HG03097 (cell line): ENCODE measurements around the gene PSKH1.
A peak's percentile ranks its signal among the peaks of the same experiment; 100 is the strongest.

Experiments
- ATAC-seq: cut with Tn5 transposase; IDR thresholded peaks from one replicate; pipeline ENCODE4 v1.9.1; 2021; ENCODE audit not compliant: unreplicated experiment, low FRiP score

Gene PSKH1

GRCh38 chr16:67922740-67923139 is 29.7 kb downstream of the PSKH1 start:
- no peak for ATAC-seq

DNA sequence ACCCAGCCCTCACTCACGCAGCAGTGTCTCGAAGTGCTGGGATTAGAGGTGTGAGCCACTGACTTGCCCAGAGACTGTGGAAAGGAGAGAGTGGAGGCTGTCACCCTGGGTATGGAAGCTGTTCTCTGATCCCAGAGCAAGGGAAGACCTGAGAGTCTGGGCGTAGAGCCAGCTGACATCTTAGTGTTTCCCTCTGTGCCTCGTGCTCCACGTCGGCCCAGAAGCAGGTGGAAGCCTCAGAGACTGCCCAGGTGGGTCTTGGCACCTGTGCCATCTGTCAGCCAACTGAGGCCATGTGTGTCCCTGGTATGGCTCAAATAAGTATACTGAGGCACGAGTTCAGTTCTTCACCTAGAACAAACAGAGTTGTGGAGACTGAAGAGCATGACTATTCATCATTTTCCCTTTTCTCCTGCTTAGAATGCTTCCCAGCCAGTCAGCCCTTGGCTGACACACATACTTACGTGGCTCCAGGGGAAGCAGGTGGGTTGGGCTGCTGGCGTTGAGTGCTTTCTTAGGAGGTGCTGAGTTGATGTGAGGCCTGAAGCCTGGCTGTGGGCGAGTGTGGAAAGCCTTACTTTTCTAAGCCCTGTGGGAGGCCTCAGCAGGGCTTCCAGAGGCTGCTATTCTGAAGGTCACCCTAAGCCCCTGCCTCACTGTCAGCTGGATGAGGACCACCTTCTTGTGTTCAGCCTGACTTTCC is 30.5 kb downstream of the PSKH1 start:
- no peak for ATAC-seq

DNA sequence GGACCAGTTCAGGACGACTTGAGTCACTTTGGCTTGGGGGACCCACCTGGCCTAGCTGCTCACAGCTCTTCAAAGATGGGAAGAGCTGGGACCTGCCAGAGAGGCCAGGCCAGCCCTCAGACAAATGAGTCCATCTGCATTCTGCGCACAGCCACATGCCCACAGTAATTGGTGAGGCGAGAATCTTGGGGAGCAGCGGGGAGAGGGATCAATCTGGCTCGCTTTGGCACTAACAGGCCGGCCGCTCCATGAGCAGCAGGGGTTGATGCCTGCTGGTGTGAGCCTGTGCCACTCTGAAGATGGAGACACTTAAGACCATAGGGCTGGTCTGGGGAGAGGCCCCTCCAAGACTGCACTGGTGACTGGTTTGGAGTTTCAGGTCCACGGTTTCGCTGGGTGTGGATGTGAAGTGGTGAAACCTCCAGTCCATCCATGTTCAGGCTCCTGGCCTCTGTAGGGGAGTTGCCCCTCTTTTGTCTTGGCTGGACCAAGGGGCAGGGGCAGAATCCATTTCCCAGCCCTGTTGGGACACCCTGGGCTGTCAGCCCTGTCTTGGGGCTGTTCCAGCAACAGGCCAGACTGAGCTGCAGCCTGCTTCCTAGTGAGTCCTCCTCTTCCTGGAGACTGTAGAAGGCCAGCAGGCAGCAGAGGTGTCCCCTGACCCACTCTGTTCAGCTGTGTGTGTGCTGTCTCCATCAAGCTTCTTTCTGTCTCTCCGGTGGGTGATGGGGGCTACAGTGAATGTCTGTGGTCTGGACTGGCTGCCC is 31.3 kb downstream of the PSKH1 start:
- ATAC-seq = no peak

GRCh38 chr16:67926181-67926750 is 33.2 kb downstream of the PSKH1 start:
- ATAC-seq = no peak

GRCh38 chr16:67927131-67927941 is 34.3 kb downstream of the PSKH1 start:
- no peak for ATAC-seq

DNA sequence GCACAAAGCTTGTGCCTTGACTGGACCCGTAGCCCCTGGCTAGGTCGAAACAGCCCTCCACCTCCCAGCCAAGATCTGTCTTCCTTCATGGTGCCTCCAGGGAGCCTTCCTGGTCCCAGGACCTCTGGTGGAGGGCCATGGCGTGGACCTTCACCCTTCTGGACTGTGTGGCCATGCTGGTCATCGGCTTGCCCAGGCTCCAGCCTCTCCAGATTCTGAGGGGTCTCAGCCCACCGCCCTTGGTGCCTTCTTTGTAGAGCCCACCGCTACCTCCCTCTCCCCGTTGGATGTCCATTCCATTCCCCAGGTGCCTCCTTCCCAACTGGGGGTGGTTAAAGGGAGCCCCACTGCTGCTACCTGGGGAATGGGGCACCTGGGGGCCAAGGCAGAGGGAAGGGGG is 35.1 kb downstream of the PSKH1 start:
- ATAC-seq = no peak

DNA sequence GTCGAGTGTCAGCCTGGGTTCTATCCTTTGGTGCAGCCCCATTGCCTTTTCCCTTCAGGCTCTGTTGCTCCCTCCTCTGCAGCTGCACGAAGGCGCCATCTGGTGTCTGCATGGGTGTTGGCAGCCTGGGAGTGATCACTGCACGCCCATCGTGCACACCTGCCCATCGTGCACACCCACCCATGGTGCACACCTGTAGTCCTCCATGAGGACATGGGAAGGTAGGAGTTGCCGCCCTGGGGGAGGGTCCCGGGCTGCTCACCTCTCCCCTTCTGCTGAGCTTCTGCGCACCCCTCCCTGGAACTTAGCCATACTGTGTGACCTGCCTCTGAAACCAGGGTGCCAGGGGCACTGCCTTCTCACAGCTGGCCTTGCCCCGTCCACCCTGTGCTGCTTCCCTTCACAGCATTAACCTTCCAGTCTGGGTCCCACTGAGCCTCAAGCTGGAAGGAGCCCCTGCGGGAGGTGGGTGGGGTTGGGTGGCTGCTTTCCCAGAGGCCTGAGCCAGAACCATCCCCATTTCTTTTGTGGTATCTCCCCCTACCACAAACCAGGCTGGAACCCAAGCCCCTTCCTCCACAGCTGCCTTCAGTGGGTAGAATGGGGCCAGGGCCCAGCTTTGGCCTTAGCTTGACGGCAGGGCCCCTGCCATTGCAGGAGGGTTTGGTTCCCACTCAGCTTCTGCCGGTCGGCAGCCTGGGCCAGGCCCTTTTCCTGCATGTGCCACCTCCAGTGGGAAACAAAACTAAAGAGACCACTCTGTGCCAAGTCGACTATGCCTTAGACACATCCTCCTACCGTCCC is 35.7 kb downstream of the PSKH1 start:
- no peak for ATAC-seq

DNA sequence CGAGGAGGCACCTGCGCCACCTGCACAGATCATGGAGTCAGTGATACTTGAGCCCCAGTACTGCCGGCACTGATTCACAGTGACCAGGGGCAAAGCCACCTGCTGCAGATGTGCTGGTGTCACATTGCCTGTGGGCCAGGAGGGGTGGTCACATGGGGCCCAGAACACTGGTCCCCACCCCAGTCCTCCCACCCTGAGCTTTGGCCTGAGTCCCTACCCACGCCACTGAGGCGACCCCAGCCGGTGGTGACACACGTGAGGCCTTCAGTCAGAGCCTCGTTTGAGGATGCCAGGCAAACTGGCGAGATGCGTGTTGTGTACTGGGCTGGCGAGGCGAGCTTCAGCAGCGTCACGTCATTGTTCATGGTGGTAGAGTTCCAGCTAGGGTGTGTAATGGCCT is 37.1 kb downstream of the PSKH1 start:
- ATAC-seq = no peak

DNA sequence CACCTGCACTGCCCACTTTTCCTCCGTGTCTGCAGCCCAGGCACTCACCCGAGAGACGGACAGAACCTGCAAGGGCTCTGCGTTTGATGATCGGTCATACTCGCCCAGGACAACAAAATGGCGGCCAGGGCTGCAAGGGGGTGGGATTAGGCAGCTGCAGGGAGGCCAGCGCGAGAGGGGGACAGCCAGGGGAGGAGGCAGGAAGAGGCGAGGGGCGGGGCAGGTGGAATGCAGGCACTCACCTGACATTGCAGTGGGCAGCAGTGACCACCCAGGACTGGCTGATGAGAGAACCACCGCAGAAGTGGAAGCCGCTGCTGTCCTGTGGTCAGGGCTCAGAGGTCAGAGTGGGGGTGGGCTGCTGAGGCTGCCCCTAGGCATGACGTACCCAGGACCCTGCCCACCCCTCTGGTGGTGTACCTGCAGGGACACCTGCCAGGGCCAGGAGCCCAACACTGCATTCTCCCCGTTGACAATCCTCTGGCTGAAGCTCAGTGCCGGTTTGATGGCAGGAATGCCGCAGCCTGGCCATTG is 37.7 kb downstream of the PSKH1 start:
- ATAC-seq = no peak

- ATAC-seq = no peak
These were observed 38.8 kb downstream of the PSKH1 start, which contains the start of gene CTRL for GRCh38 chr16:67931712-67932461. CTRL (minus strand) TSS chr16:67931862; CDS start chr16:67931852, 10 bp downstream.

DNA sequence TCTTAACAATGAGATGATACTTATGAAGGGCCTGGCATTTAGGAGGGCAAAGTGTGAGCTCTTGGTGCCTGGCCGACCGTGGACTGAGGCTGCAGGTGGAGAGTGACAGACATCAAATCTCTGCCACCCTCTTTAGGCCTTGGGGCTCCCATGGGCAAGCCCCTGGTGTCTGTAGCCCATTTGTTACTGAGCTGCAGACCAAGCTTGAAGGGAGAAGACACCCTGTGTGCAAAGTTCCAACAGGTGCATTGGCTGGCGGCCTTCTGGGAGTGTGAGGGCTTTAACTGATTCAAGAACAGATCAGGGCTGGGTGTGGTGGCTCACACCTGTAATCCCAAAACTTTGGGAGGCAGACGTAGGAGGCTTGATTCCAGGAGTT is 39.4 kb downstream of the PSKH1 start:
- no peak for ATAC-seq

- ATAC-seq = no peak
These were observed 40.8 kb downstream of the PSKH1 start for GRCh38 chr16:67933805-67934204.

GRCh38 chr16:67934306-67935100 is 41.4 kb downstream of the PSKH1 start:
- ATAC-seq = no peak

DNA sequence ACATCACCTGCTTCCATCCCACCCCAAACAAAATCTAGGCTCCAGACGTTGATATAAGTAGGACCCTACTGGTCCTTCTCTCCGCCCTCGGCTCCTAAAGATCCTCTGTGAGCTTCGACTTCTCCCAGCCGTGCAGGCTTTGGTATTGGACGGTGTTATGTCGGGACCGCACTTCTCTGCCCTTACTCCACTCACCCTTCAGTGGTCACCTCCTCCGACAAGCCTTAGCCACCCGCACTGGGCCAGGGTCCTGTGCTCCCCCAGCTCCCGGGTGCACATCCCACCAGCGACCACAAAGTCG is 42.0 kb downstream of the PSKH1 start:
- no peak for ATAC-seq

- peak; percentile 78 for ATAC-seq
These were observed 42.5 kb downstream of the PSKH1 start for GRCh38 chr16:67935402-67936123.

DNA sequence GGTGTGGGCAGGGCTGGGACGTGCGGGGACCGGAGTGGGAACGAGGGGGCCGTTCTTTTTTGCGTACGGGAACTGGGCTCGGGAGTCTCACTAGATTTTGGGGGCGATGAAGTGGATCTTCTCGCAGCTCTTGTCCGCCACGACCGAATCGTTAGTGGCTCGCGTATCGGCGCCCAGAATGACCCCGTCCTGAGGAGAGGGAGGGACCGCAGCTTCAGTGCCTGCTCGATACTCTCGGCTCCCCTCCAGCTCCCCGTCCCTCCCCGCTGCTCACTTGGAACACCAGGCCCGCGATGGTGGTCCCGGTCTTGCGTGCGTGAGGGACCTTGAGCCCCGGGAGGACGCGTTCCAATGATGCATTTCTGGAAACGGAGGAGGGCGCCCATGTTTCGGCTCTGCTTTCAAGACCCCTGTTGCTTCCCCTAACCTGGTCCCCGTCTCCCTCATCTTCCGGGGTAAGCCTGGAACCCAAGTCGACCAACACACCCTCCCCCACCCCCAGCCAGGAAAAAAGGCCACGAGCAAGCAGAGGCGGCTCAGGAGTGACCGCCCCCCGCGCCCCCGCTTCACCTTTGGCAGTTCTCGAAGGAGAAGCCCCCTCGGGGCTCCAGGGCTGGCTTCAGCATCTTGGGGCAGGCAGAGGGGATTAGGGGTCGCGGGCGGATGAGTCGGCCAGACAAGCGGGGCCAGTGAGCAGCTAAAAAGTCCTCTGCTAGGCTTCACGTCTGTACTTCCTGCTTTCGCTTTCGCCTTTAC is 43.2 kb downstream of the PSKH1 start, which contains the start of gene PSMB10:
Gene PSMB10 (minus strand): TSS at position 727 of the 756 bp plus-strand sequence. CDS start 101 bp downstream, at position 626.
- ATAC-seq = no peak
